EL (cell line): ENCODE measurements around the gene MYO1F.
"Not testable (repeated sequence)": the region's sequence is repeated elsewhere in the genome, so short reads cannot be mapped to it uniquely, and the experiment has no call there.

ENCODE experiments used
- DNase-seq: peaks from one replicate; pipeline ENCODE4 v3.0.0-alpha.2; 2016

The MYO1F gene

GRCh38 chr19:8596168-8596567, 18.9 kb upstream of the MYO1F start:
- DNase-seq, result no peak

- no peak for DNase-seq
Observed at GRCh38 chr19:8595651-8596050, 18.4 kb upstream of the MYO1F start.

GRCh38 chr19:8593931-8594330, 16.7 kb upstream of the MYO1F start:
- no peak for DNase-seq

- DNase-seq, result peak; percentile 70
Observed at GRCh38 chr19:8592231-8593009, 15.2 kb upstream of the MYO1F start.

GRCh38 chr19:8589177-8589714, 12.0 kb upstream of the MYO1F start:
- no peak for DNase-seq

GRCh38 chr19:8585894-8586750, 8.9 kb upstream of the MYO1F start:
- DNase-seq, result peak; percentile 37

GRCh38 chr19:8584965-8585893, 8.0 kb upstream of the MYO1F start:
- DNase-seq, result no peak

GRCh38 chr19:8580710-8581281, 3.6 kb upstream of the MYO1F start:
- DNase-seq, result peak; percentile 74

- peak; percentile 59 for DNase-seq
Observed at GRCh38 chr19:8578642-8579265, 1.5 kb upstream of the MYO1F start.

GRCh38 chr19:8577741-8578140, 499 bp upstream of the MYO1F start:
- DNase-seq, result no peak

- no peak for DNase-seq
Observed at GRCh38 chr19:8576273-8576993, 809 bp downstream of the MYO1F start.

GRCh38 chr19:8575467-8575997, 1.7 kb downstream of the MYO1F start:
- DNase-seq, result peak; percentile 30

GRCh38 chr19:8574619-8574922, 2.7 kb downstream of the MYO1F start:
- DNase-seq, result not testable (repeated sequence)

- no peak for DNase-seq
Observed at GRCh38 chr19:8573316-8573715, 3.9 kb downstream of the MYO1F start.

GRCh38 chr19:8571006-8571411, 6.2 kb downstream of the MYO1F start:
- peak; percentile 70 for DNase-seq

GRCh38 chr19:8569066-8569771, 8.0 kb downstream of the MYO1F start:
- peak; percentile 93 for DNase-seq

- DNase-seq, result no peak
Observed at GRCh38 chr19:8567522-8568172, 9.6 kb downstream of the MYO1F start.

- no peak for DNase-seq
Observed at GRCh38 chr19:8566855-8567254, 10.4 kb downstream of the MYO1F start.

GRCh38 chr19:8564866-8565265, 12.4 kb downstream of the MYO1F start:
- not testable (repeated sequence) for DNase-seq
